K562 (cell line): Measurements from ENCODE around the gene LAMC1. TPM values are rescaled to one million over a fixed set of nuclear protein-coding genes. Genes with fewer than 3 reads are reported as not detected.

ENCODE experiments used
- ATAC-seq: fragments of 200-7000 bp; cut with Tn5 transposase; 3 replicates; pipeline ENCODE4 v1.9.1; 2020; ENCODE audit warnings: moderate library complexity
- BruUV-seq: library from RNA; stranded (reverse); fragments of 400-500 nt; replicated peaks from 2 replicates; lab custom pipeline; 2021; lab: Mats Ljungman, UMichigan
- CTCF ChIA-PET: fragments of 300-600 bp; formaldehyde crosslinking; extraction: SDS; loops from one replicate; lab custom pipeline; 2021; ENCODE audit warnings: low intra/inter-chr PET ratio; lab: Yijun Ruan, JAX
- POLR2A ChIA-PET: fragments of 300-600, 350-650 bp; sonication (Branson Sonifier 250); formaldehyde crosslinking; extraction: SDS; loops from one replicate; lab custom pipeline; 2021; ENCODE audit warnings: antibody characterized with exemption, inconsistent platforms; lab: Yijun Ruan, JAX
- DNase-seq, 4 experiments: peaks; one replicate each; pipeline versions ENCODE4 v3.0.0 to v3.0.0-alpha.2; 2011 to 2018; ENCODE audit warnings: low spot score in 3 of 4, mixed read lengths in 3 of 4; ENCODE audit errors: extremely low read depth in 1 of 4
- FAIRE-seq: peaks from 2 replicates; lab custom pipeline; 2011; peaks lifted over from hg19 to GRCh38; lab: Jason Lieb, UNC
- H2AFZ ChIP-seq: 2 replicates; pipeline ENCODE4 v1.6.0; 2011; ENCODE audit warnings: low read depth, low read length, control low read depth, inconsistent platforms
- H3K27ac ChIP-seq: fragments of 200-600 bp; 3 replicates; pipeline ENCODE4 v1.8.0; 2011; ENCODE audit warnings: low read depth, mild to moderate bottlenecking, control low read depth, inconsistent platforms, low read length, moderate library complexity, mixed read lengths; ENCODE audit errors: extremely low read depth
- H3K27me3 ChIP-seq, 2 experiments: fragments of 300-600 bp in 1 of 2; 2 replicates in 1 of 2; 3 replicates in 1 of 2; pipeline versions ENCODE4 v1.6.0 to v1.8.0; 2011; ENCODE audit warnings: inconsistent platforms in 2 of 2, low read length in 2 of 2, mild to moderate bottlenecking in 1 of 2, mixed read lengths in 1 of 2, moderate library complexity in 1 of 2; ENCODE audit not compliant: control insufficient read depth in 2 of 2, insufficient read depth in 2 of 2
- H3K36me3 ChIP-seq: fragments of 300-600 bp; 3 replicates; pipeline ENCODE4 v1.8.0; 2011; ENCODE audit warnings: mild to moderate bottlenecking, low read length, inconsistent platforms; ENCODE audit not compliant: control insufficient read depth, insufficient read depth
- H3K4me1 ChIP-seq, 2 experiments: fragments of 200-600 bp in 1 of 2; replicated peaks in 1 of 2; 2 replicates in 1 of 2; 3 replicates in 1 of 2; pipeline versions ENCODE4 v1.5.1 to v1.8.0; 2011; ENCODE audit warnings: inconsistent platforms in 2 of 2, low read length in 2 of 2, mild to moderate bottlenecking in 1 of 2, mixed read lengths in 1 of 2, moderate library complexity in 1 of 2; ENCODE audit not compliant: control insufficient read depth in 2 of 2, insufficient read depth in 2 of 2
- H3K4me2 ChIP-seq: 2 replicates; pipeline ENCODE4 v1.6.1; 2011; ENCODE audit warnings: low read length, control low read depth, inconsistent platforms, mixed read lengths; ENCODE audit not compliant: insufficient read depth
- H3K4me3 ChIP-seq: fragments of 200-600 bp; sonication (generic), shearing (Covaris generic); 2 replicates; pipeline ENCODE4 v1.5.1; 2016; ENCODE audit warnings: control low read depth, inconsistent platforms
- H3K79me2 ChIP-seq: fragments of 200-600 bp; 3 replicates; pipeline ENCODE4 v1.8.0; 2011; ENCODE audit warnings: low read length, inconsistent platforms; ENCODE audit not compliant: control insufficient read depth, insufficient read depth
- H3K9ac ChIP-seq, 2 experiments: 2 replicates each; pipeline versions ENCODE4 v1.6.0 to v1.6.1; 2011; ENCODE audit warnings: low read depth in 2 of 2, low read length in 2 of 2, control low read depth in 1 of 2, inconsistent platforms in 1 of 2, mild to moderate bottlenecking in 1 of 2, mixed read lengths in 1 of 2; ENCODE audit not compliant: insufficient read depth in 1 of 2
- H3K9me1 ChIP-seq: one replicate; pipeline ENCODE4 v1.6.0; 2011; ENCODE audit warnings: inconsistent platforms, mild to moderate bottlenecking, low read length, moderate library complexity; ENCODE audit not compliant: control insufficient read depth, insufficient read depth
- H3K9me3 ChIP-seq: replicated peaks from 2 replicates; pipeline ENCODE4 v1.5.1; 2011; ENCODE audit warnings: low read depth, low read length, inconsistent platforms; ENCODE audit not compliant: control insufficient read depth, insufficient read depth
- H4K20me1 ChIP-seq: replicated peaks from 2 replicates; pipeline ENCODE4 v1.6.1; 2011; ENCODE audit warnings: low read length, inconsistent platforms, mixed read lengths; ENCODE audit not compliant: control insufficient read depth, insufficient read depth
- CBX5 ChIP-seq: IDR thresholded peaks from 2 replicates; pipeline ENCODE4 v1.6.1; 2014; ENCODE audit warnings: low read depth, borderline replicate concordance
- CTBP1 ChIP-seq: fragments of 450-650 bp; IDR thresholded peaks from 2 replicates; pipeline ENCODE4 v1.6.1; 2016; ENCODE audit warnings: borderline replicate concordance
- FOS ChIP-seq: IDR thresholded peaks from 3 replicates; pipeline ENCODE4 v1.6.1; 2011; ENCODE audit not compliant: insufficient read length; ENCODE audit errors: extremely low read depth
- GTF3C2 ChIP-seq: IDR thresholded peaks from 3 replicates; pipeline ENCODE4 v1.6.1; 2011; ENCODE audit warnings: borderline replicate concordance, mild to moderate bottlenecking, moderate library complexity; ENCODE audit not compliant: insufficient read length; ENCODE audit errors: extremely low read depth
- HMG20B ChIP-seq: fragments of 250-450 bp; sonication (Bioruptor Pico); IDR thresholded peaks from 2 replicates; pipeline ENCODE4 v1.5.0; 2021; ENCODE audit warnings: mild to moderate bottlenecking
- KAT7 ChIP-seq: sonication (generic); formaldehyde crosslinking; IDR thresholded peaks from 2 replicates; pipeline ENCODE4 v1.8.0; 2022; ENCODE audit warnings: missing genetic modification reagents, mild to moderate bottlenecking, borderline replicate concordance
- MTF1 ChIP-seq: fragments of 250-450 bp; sonication (Bioruptor Pico); IDR thresholded peaks from 2 replicates; pipeline ENCODE4 v1.9.0; 2021; ENCODE audit warnings: moderate library complexity, mild to moderate bottlenecking, inconsistent platforms, borderline replicate concordance
- NONO ChIP-seq, 2 experiments: fragments of 200-400 bp in 1 of 2; fragments of 450-650 bp in 1 of 2; formaldehyde crosslinking in 1 of 2; IDR thresholded peaks; 2 replicates each; pipeline ENCODE4 v1.6.1; 2017; ENCODE audit warnings: low read depth in 2 of 2, mild to moderate bottlenecking in 2 of 2, moderate library complexity in 2 of 2, low read length in 1 of 2
- NR4A1 ChIP-seq, 2 experiments: fragments of 250-450 bp in 1 of 2; fragments of 450-650 bp in 1 of 2; sonication (Bioruptor Pico) in 1 of 2; IDR thresholded peaks; 2 replicates each; pipeline versions ENCODE4 v1.4.0 to v1.6.1; 2016 to 2020; ENCODE audit warnings: mild to moderate bottlenecking in 2 of 2, missing compliant biosample characterization in 1 of 2, missing genetic modification characterization in 1 of 2, moderate library complexity in 1 of 2
- RBM22 ChIP-seq: fragments of 200-400 bp; formaldehyde crosslinking; IDR thresholded peaks from 2 replicates; pipeline ENCODE4 v1.6.1; 2018; ENCODE audit warnings: low read length, low read depth; ENCODE audit not compliant: poor library complexity, severe bottlenecking
- TBL1XR1 ChIP-seq, 2 experiments: IDR thresholded peaks; 2 replicates each; pipeline ENCODE4 v1.6.1; 2012; ENCODE audit warnings: improper control_type of control experiment in 2 of 2, low read length in 2 of 2, mild to moderate bottlenecking in 1 of 2
- VEZF1 ChIP-seq: fragments of 200-800 bp; sonication (Bioruptor generic); IDR thresholded peaks from 2 replicates; pipeline ENCODE4 v1.6.1; 2017; ENCODE audit warnings: missing genetic modification characterization, missing compliant biosample characterization
- ZEB2 ChIP-seq: fragments of 450-650 bp; IDR thresholded peaks from 2 replicates; pipeline ENCODE4 v1.6.1; 2016
- ZNF583 ChIP-seq: fragments of 250-450 bp; sonication (Bioruptor Pico); IDR thresholded peaks from 2 replicates; pipeline ENCODE4 v1.4.0; 2020
- WGBS: fragments of 100-300 bp; shearing (Covaris generic); methylation state at CpG from one replicate; pipeline ENCODE4 v1.1.6; 2016; ENCODE audit warnings: low coverage, mixed read lengths; ENCODE audit not compliant: insufficient coverage; ENCODE audit errors: missing lambda C conversion rate; 5-methylcytosine and 5-hydroxymethylcytosine counted together
- in situ Hi-C: fragments of 300-500 bp; cut with MboI; formaldehyde crosslinking; loops from 4 replicates; pipeline ENCODE4 v1.15.0; 2018; ENCODE audit warnings: inconsistent platforms, mixed read lengths
- intact Hi-C: fragments of 100-400 bp; cut with micrococcal nuclease; formaldehyde crosslinking; loops from 2 replicates; pipeline ENCODE4 v1.14.2; 2022
- polyA plus RNA-seq, 8 experiments: library from polyadenylated mRNA; depleted of rRNA in 4 of 8; stranded (reverse) in 5 of 8; unstranded in 3 of 8; fragments of >200 nt; fragmentation: Nextera tagmentation in 2 of 8; fragmentation: Illumina TruSeq in 1 of 8; extraction: Ambion mirVana in 2 of 8; extraction: Trizol in 1 of 8; gene quantifications; 2 replicates each; pipeline versions ENCODE4 v1.2.1 to v1.2.3, GENCODE V29; 2011 to 2014; ENCODE audit warnings: inconsistent platforms in 1 of 8, missing spikeins in 1 of 8
- total RNA-seq, 7 experiments: library from RNA; depleted of rRNA in 6 of 7; stranded (reverse); fragments of >200 nt in 6 of 7; fragmentation: Illumina TruSeq in 2 of 7; extraction: Trizol in 2 of 7; gene quantifications; 2 replicates each; pipeline versions ENCODE4 v1.2.1 to v1.2.3, GENCODE V29; 2011 to 2021; ENCODE audit warnings: low replicate concordance in 1 of 7
- TF ChIP-seq, protein P1 (sequence below): fragments of 250-450 bp; sonication (Bioruptor Pico); IDR thresholded peaks from 2 replicates; pipeline ENCODE4 v1.6.1; 2021; ENCODE audit warnings: mild to moderate bottlenecking

The LAMC1 gene
- total and polyA plus RNA-seq, 9 of the 15 experiments (the other 6 are each of a cell fraction or from before 2014, with no cell fraction given), result 0.07 to 0.71 (median 0.13) TPM; not detected in 2

DNA sequence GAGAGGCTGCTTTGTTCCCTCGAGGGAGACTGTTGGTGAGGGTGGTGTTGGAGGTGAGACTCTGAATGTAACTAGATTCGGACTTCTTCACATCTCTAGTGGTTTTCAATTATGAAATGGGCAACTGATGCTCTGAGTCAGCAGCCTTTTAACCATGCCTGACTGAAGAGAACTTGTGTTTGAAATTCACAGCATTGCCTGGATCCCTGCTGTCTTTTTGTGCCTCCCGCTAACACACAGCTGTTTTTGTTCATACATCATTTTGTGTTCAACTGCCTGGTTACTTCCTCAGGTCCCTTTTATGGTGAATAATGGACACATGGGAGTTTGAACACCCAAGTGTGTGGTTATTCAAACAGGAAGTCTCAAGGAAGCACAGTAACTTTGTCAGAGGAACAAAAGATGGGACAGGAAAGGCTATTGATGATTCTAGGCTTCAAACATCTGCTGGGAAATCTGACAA lies 16.8 kb downstream of the LAMC1 start:
- Histone ChIP-seq H3K4me3 (no peak overlapping the region), H2AFZ (no peak overlapping the region), H3K9me3 (no peaks in the 10 kb centered on the region), H3K9me1 (no peaks in the 10 kb centered on the region), H3K27me3 (peaks cover 6 to 11% of the 10 kb centered on the region in 2 experiments; a peak in 2 of 5 replicates), H3K79me2 (no peaks in the 10 kb centered on the region), H3K27ac (no peak overlapping the region), H4K20me1 (no peaks in the 10 kb centered on the region), H3K4me2 (no peak overlapping the region), H3K9ac (no peak overlapping the region), H3K4me1 (no peaks in the 10 kb centered on the region), H3K36me3 (no peaks in the 10 kb centered on the region)
- in situ Hi-C loops, result no loop called here
- no peak for FAIRE-seq
- no peak for ATAC-seq
- intact Hi-C loops, result no loop called here
- TF ChIP-seq CTBP1 (no peak), FOS (no peak), CBX5 (no peak), NONO (IDR thresholded peaks at IDR 0.05; ENCODE audit: low read depth in 2 of 2, low read length in 1 of 2) (no peak), RBM22 (no peak), GTF3C2 (no peak), ZNF583 (no peak), ZEB2 (no peak), HMG20B (CRISPR knock-in tag) (no peak), MTF1 (CRISPR knock-in tag) (no peak), VEZF1 (no peak), KAT7 (CRISPR knock-in tag) (no peak), NR4A1 (CRISPR knock-in tag; IDR thresholded peaks at IDR 0.05) (no peak), NR4A1 (tag; IDR thresholded peaks at IDR 0.05) (no peak), TBL1XR1 (IDR thresholded peaks at IDR 0.05; ENCODE audit: low read length in 2 of 2) (no peak)
- TF ChIP-seq, protein P1, sequence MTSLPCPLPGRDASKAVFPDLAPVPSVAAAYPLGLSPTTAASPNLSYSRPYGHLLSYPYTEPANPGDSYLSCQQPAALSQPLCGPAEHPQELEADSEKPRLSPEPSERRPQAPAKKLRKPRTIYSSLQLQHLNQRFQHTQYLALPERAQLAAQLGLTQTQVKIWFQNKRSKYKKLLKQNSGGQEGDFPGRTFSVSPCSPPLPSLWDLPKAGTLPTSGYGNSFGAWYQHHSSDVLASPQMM (CRISPR knock-in tag), result no peak
- ChIA-PET POLR2A (no interaction called here), CTCF (interaction anchor here (0.5 kb wide), 1 partner anchor 876 kb away, joined by 4 read pairs; no protein-coding TSS in a partner anchor)
- BruUV-seq, result no TSS peak
- WGBS, result 0% methylated on average over 3 of the region's 3 CpGs
- DNase-seq, result no peak
